ENCODE measurements around the gene PACRG.

DNA sequence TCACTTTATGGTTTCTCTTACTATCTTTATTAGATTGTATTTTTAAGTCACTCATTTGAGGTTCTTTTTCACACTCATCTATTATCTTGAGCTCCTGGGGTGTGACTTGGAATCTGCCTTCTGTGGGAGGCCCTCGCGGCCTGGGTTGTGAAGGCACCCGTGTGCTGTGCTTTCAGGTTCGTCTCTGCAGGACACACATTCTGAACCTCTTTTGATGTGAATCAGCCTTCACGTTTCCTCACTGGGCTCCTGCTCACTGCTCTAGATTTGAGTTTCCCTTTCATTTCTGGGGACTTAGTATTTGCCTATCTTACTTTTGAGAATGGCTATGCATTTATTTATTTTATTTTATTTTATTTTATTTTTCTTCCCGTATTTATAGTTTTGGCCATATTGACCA, 97.8 kb downstream of the PACRG start:
- TF ChIP-seq, protein P1, sequence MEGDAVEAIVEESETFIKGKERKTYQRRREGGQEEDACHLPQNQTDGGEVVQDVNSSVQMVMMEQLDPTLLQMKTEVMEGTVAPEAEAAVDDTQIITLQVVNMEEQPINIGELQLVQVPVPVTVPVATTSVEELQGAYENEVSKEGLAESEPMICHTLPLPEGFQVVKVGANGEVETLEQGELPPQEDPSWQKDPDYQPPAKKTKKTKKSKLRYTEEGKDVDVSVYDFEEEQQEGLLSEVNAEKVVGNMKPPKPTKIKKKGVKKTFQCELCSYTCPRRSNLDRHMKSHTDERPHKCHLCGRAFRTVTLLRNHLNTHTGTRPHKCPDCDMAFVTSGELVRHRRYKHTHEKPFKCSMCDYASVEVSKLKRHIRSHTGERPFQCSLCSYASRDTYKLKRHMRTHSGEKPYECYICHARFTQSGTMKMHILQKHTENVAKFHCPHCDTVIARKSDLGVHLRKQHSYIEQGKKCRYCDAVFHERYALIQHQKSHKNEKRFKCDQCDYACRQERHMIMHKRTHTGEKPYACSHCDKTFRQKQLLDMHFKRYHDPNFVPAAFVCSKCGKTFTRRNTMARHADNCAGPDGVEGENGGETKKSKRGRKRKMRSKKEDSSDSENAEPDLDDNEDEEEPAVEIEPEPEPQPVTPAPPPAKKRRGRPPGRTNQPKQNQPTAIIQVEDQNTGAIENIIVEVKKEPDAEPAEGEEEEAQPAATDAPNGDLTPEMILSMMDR (IDR thresholded peaks at IDR 0.05), result no peak
- TF ChIP-seq POLR2A (IDR thresholded peaks at IDR 0.05), result no peak
